Smooth muscle cell (in vitro differentiated cells): ENCODE measurements around the gene ZNF577. TPM values are rescaled to one million over a fixed set of nuclear protein-coding genes. Genes with fewer than 3 reads are reported as not detected.
A peak's percentile ranks its signal among the peaks of the same experiment; 100 is the strongest.

Experiments used
- DNase-seq: peaks from one replicate; lab custom pipeline; 2025; ENCODE audit not compliant: unreplicated experiment; lab: John Stamatoyannopoulos, UW
- H2AFZ ChIP-seq: fragments of 200-600 bp; sonication (generic); 2 replicates; pipeline ENCODE4 v1.6.0; 2016; ENCODE audit warnings: antibody characterized with exemption, low read depth, mild to moderate bottlenecking
- H3F3A ChIP-seq: fragments of 200-600 bp; sonication (generic); 2 replicates; pipeline ENCODE4 v1.6.0; 2017; ENCODE audit warnings: antibody characterized with exemption, low read depth
- H3K27ac ChIP-seq: fragments of 200-600 bp; sonication (generic); 2 replicates; pipeline ENCODE4 v1.5.1; 2016; ENCODE audit warnings: low read depth, mild to moderate bottlenecking
- H3K27me3 ChIP-seq: fragments of 200-600 bp; sonication (generic); 2 replicates; pipeline ENCODE4 v1.6.1; 2016; ENCODE audit warnings: low read depth, mild to moderate bottlenecking
- H3K36me3 ChIP-seq: fragments of 200-600 bp; sonication (generic); 2 replicates; pipeline ENCODE4 v1.5.1; 2016; ENCODE audit warnings: low read depth
- H3K4me1 ChIP-seq: fragments of 200-600 bp; sonication (generic); 2 replicates; pipeline ENCODE4 v1.5.1; 2016; ENCODE audit warnings: low read depth
- H3K4me2 ChIP-seq: fragments of 200-600 bp; sonication (generic); 2 replicates; pipeline ENCODE4 v1.6.0; 2016; ENCODE audit warnings: mild to moderate bottlenecking
- H3K4me3 ChIP-seq: fragments of 200-600 bp; sonication (generic); 2 replicates; pipeline ENCODE4 v1.5.1; 2016; ENCODE audit warnings: mild to moderate bottlenecking
- H3K79me2 ChIP-seq: fragments of 200-600 bp; sonication (generic); 2 replicates; pipeline ENCODE4 v1.6.0; 2016; ENCODE audit warnings: low read depth, mild to moderate bottlenecking
- H3K9ac ChIP-seq: fragments of 200-600 bp; sonication (generic); 2 replicates; pipeline ENCODE4 v1.6.0; 2016; ENCODE audit warnings: low read depth
- H3K9me3 ChIP-seq: fragments of 200-600 bp; sonication (generic); replicated peaks from 2 replicates; pipeline ENCODE4 v1.5.1; 2016; ENCODE audit warnings: low read depth
- H4K20me1 ChIP-seq: fragments of 200-600 bp; sonication (generic); 2 replicates; pipeline ENCODE4 v1.6.0; 2016; ENCODE audit warnings: low read depth
- CTCF ChIP-seq: fragments of 200-600 bp; sonication (generic); IDR thresholded peaks from 2 replicates; pipeline ENCODE4 v1.5.1; 2017; ENCODE audit warnings: borderline replicate concordance, mild to moderate bottlenecking, antibody characterized with exemption; ENCODE audit not compliant: insufficient read depth, poor library complexity, severe bottlenecking
- WGBS: methylation state at CpG from one replicate; pipeline ENCODE4 v1.1.7; 2016; ENCODE audit warnings: low lambda C conversion rate; 5-methylcytosine and 5-hydroxymethylcytosine counted together
- polyA plus RNA-seq: library from polyadenylated mRNA; unstranded; fragments of >200 nt; fragmentation: Nextera tagmentation; extraction: Ambion mirVana; gene quantifications from 2 replicates; pipeline ENCODE4 v1.2.1, GENCODE V29; 2016
- total RNA-seq: library from RNA; depleted of rRNA; stranded (reverse); fragments of >200 nt; gene quantifications from 2 replicates; pipeline ENCODE4 v1.2.3, GENCODE V29; 2014

The ZNF577 gene
- 5.8 and 20.3 TPM in 2 replicates for total RNA-seq
- 4.8 and 6.5 TPM in 2 replicates for polyA plus RNA-seq

- Histone ChIP-seq H3K79me2 (peaks cover 3% of the 10 kb centered on the region), H3K4me1 (no peaks in the 10 kb centered on the region), H3K9me3 (peaks cover 39% of the 10 kb centered on the region), H3F3A (no peaks in the 10 kb centered on the region), H4K20me1 (no peaks in the 10 kb centered on the region), H3K36me3 (peaks cover 48% of the 10 kb centered on the region), H2AFZ (peak within 1 kb of the TSS; percentile 77), H3K9ac (peak within 1 kb of the TSS; percentile 47), H3K27ac (peak within 1 kb of the TSS; percentile 49), H3K27me3 (no peaks in the 10 kb centered on the region), H3K4me3 (peak within 1 kb of the TSS; percentile 63), H3K4me2 (peak within 1 kb of the TSS; percentile 85)
- DNase-seq: peak; percentile 10
- 68% methylated on average over 56 of the region's 56 CpGs for WGBS
- TF ChIP-seq CTCF: no peak
These were observed at the start of gene ZNF577 for GRCh38 chr19:51887522-51888498. TSS of gene ZNF577 (minus strand) at chr19:51887951. CDS start at chr19:51880382, 7,569 bp downstream.

- H4K20me1 ChIP-seq: no peaks in the 10 kb centered on the region
- peaks cover 18% of the 10 kb centered on the region for H3K9me3 ChIP-seq
- H2AFZ ChIP-seq: no peak overlapping the region
- H3K36me3 ChIP-seq: peaks cover 52% of the 10 kb centered on the region
- no peak overlapping the region for H3K27ac ChIP-seq
- no peaks in the 10 kb centered on the region for H3F3A ChIP-seq
- no peak for DNase-seq
- no peak overlapping the region for H3K4me2 ChIP-seq
- peaks cover 4% of the 10 kb centered on the region for H3K4me1 ChIP-seq
- H3K27me3 ChIP-seq: no peaks in the 10 kb centered on the region
- H3K9ac ChIP-seq: no peak overlapping the region
- no peak for TF ChIP-seq CTCF
- H3K4me3 ChIP-seq: no peak overlapping the region
- H3K79me2 ChIP-seq: peaks cover 20% of the 10 kb centered on the region
- 94% methylated on average over 8 of the region's 8 CpGs for WGBS
These were observed 44.2 kb upstream of the ZNF577 start for GRCh38 chr19:51931921-51932320.

- Histone ChIP-seq H3F3A (no peaks in the 10 kb centered on the region), H3K79me2 (peaks cover 14% of the 10 kb centered on the region), H2AFZ (peak overlapping the region; percentile 96), H3K36me3 (peaks cover 26% of the 10 kb centered on the region), H4K20me1 (no peaks in the 10 kb centered on the region), H3K4me2 (peak overlapping the region; percentile 88), H3K27ac (no peak overlapping the region), H3K4me3 (peak overlapping the region; percentile 77), H3K9me3 (peaks cover 6% of the 10 kb centered on the region), H3K4me1 (peaks cover 4% of the 10 kb centered on the region), H3K27me3 (no peaks in the 10 kb centered on the region), H3K9ac (peak overlapping the region; percentile 63)
- TF ChIP-seq CTCF: no peak
- DNase-seq: no peak
- WGBS: 42% methylated on average over 13 of the region's 13 CpGs
These were observed 40.1 kb upstream of the ZNF577 start for GRCh38 chr19:51927859-51928258.
